Umbilical cord (tissue), 2 donors: Measurements from ENCODE around the gene BFSP1. TPM values are rescaled to one million over a fixed set of nuclear protein-coding genes. Genes with fewer than 3 reads are reported as not detected.
A peak's percentile ranks its signal among the peaks of the same experiment; 100 is the strongest.

Experiments used
- DNase-seq: peaks from one replicate; pipeline ENCODE4 v3.0.0-alpha.2; 2015; ENCODE audit warnings: low spot score
- total RNA-seq: library from RNA; depleted of rRNA; stranded (reverse); fragments of >200 nt; gene quantifications from one replicate; pipeline ENCODE4 v1.2.3, GENCODE V29; 2014; ENCODE audit warnings: low replicate concordance; ENCODE audit not compliant: insufficient read depth

BFSP1 gene
- total RNA-seq, 1 donor from 2014 or later, result 2.9 TPM

- DNase-seq, result peak; percentile 90
These were observed 27.2 kb upstream of the BFSP1 start for GRCh38 chr20:17558154-17558940.

- peak; percentile 76 for DNase-seq
These were observed 26.5 kb upstream of the BFSP1 start for GRCh38 chr20:17557675-17558006.

- DNase-seq, result no peak
These were observed 25.9 kb upstream of the BFSP1 start for GRCh38 chr20:17556837-17557674.

- no peak for DNase-seq
These were observed 23.9 kb upstream of the BFSP1 start for GRCh38 chr20:17555106-17555505.

- no peak for DNase-seq
These were observed 18.0 kb upstream of the BFSP1 start for GRCh38 chr20:17549131-17549530.

DNA sequence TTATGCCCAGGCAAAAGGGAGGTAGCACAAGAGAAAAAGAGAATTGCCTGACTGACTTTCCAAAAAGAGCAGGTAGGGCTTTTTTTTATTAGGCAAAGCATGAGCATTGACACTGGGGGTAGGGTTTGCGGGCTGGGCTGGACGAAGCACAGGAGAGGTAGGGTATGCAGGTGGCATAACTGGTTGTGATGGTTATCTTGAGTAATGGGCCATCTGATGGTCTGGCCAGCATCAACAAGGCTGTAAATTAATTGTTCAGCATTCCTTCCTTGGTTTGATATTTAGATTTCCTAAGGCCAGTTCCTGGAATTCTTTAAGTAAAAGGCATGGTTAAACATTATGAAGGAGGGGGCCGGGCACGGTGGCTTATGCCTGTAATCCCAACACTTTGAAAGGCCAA lies 13.9 kb upstream of the BFSP1 start:
- DNase-seq, result peak; percentile 17

DNA sequence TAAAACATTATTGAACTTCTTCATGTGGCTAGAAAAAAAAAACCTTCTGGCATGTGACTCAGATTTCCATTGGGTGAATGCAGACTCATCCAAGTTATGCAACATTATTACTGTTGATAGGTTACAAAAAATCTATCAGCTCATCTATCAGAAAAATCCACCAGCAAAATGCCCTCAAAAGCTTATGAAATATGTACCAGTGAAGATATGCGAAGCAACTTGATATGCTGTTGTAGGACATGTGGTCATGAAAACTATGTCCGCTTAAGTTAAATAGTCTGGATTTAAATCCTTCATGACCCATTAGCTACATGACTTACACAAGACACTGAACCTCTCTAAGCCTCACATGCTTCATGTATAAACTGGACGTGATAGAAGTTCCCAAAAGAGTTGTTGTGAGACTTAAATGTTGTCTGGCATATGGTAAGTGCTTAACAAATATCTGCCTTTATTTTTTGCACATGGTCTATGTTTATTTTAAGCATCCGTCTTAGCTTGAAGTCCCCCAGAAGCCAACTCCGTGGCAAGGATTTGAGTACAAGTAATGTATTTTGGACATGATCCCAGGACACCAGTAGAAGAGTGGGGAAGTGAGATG lies 12.5 kb upstream of the BFSP1 start:
- DNase-seq, result peak; percentile 94

GRCh38 chr20:17542993-17543412 lies 11.8 kb upstream of the BFSP1 start:
- peak; percentile 77 for DNase-seq

DNA sequence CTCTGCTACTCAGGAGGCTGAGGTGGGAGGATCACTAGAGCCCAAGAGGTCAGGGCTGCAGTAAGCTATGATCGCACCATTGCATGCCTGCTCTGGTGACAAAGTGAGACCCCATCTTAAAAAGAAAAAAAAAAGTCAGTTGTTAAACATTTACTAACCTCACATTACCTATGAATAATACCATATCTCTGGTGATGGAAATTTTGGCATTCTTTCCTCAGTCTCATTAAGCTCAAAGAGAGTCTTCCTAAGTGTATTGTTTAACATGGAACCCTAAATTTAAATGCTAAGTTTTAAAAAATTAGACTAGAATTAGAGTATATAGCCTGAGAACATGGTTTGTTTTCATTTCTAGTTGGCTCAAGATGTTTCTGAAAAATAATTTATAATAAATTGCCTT lies 11.3 kb upstream of the BFSP1 start:
- DNase-seq, result no peak

- no peak for DNase-seq
These were observed 10.8 kb upstream of the BFSP1 start for GRCh38 chr20:17541996-17542395.

- DNase-seq, result no peak
These were observed 10.4 kb upstream of the BFSP1 start for GRCh38 chr20:17541596-17541995.

GRCh38 chr20:17538517-17539170 lies 7.5 kb upstream of the BFSP1 start:
- DNase-seq, result peak; percentile 29

DNA sequence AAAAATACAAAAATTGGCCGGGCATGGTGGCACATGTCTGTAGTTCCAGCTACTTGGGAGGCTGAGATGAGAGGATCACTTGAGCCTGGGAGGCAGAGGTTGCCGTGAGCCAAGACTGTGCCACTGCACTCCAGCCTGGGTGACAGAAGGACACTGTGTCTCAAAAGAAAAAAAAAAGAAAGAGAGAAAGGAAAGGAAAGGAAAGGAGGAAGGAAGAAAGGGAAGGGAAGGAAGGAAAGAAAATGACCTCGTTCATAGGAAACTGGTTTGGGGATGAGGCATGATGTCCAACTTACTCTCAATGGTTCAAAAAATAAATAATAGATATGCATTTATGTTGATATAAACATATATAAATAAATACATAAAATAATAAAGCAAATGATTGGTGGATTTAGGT lies 6.8 kb upstream of the BFSP1 start:
- no peak for DNase-seq

- peak; percentile 86 for DNase-seq
These were observed 5.8 kb upstream of the BFSP1 start for GRCh38 chr20:17536944-17537444.

DNA sequence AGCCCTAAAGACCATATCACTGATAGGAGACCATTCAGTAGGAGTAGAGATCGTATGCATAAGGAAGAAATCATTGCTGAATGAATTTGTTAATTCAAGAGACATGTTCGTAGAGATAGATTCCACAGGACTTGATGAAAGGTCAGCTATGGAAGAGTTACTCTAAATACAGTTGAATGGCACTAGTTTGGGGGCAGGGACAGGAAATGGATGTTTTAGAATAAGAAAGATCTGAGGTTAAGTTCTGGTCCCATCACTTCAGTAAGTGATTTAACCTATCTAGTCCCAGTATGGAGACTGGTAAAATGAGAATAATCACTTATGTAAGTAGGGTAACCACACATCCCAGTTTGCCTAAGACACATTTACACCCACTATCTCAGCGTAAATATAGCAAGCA lies 2.9 kb upstream of the BFSP1 start:
- DNase-seq, result no peak

GRCh38 chr20:17533396-17533795 lies 2.2 kb upstream of the BFSP1 start:
- peak; percentile 75 for DNase-seq

DNA sequence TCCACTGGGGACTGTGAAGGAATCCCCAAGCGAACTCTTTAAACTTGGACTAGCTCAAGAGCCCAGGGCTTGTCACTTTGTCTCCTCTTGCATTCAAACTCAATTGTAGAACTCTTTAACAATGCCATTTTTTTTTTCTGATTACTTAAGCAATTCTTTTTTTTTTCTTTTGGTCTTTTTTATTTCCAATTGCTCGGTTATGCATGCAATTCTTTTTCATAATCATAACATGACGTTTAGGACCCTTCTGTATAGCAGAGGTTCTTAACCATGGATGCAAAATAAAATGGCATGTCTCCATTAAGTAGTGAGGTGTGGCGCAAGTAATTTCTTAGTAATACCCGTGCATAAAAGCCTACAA lies 466 bp upstream of the BFSP1 start:
- no peak for DNase-seq

- no peak for DNase-seq
These were observed 1.0 kb downstream of the BFSP1 start for GRCh38 chr20:17530153-17530552.

DNA sequence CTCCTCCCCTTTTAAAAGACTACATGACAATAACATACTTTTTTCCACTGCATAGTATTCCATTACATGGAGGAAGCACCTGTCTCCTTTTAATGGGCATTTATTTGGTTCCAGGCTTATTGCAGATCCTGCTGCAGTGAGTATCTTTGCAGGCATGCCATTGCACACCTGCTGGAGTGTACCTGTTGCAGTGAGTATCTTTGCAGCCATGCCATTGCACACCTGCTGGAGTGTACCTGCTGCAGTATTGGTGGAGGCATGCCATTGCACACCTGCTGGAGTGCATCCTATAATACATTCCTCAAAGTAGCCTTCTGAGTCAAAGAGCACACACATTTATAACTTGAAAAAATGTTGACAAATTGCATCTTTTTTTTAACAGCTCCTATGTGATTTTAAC lies 1.6 kb downstream of the BFSP1 start:
- DNase-seq, result no peak

- no peak for DNase-seq
These were observed 5.5 kb downstream of the BFSP1 start for GRCh38 chr20:17525650-17526049.

DNA sequence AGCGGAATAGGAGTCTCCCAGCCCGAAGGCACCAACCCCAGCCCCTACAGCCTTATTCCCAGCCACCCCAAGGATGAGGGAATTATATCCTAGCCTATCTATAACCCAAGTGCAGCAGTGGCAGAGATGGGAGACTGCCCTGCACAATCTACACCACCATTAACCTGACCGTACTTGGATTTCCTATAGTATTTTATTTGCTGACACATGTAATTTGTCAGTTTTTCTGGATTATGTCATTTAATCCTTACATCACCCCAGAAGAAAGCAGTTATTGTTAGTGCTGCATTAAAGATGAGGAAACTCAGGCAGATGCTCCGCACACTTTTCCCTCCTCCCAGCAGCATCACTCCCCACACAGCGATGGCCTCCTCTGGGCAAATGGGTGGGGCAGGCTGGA lies 6.0 kb downstream of the BFSP1 start:
- no peak for DNase-seq

- DNase-seq, result no peak
These were observed 6.6 kb downstream of the BFSP1 start for GRCh38 chr20:17524560-17524959.
